ENCODE measurements around the gene TBC1D2B. TPM values are rescaled to one million over a fixed set of nuclear protein-coding genes. Genes with fewer than 3 reads are reported as not detected.

TBC1D2B gene
- total and polyA plus RNA-seq, 2 of the 4 experiments (the other 2 are of a cell fraction) = 17.7 to 28.3 TPM

GRCh38 chr15:78104119-78104479, 26.6 kb upstream of the TBC1D2B start (continued):
- TF ChIP-seq BHLHE40 (IDR thresholded peaks at IDR 0.05; ENCODE audit: low read depth, low read length) (no peak), MAFK (IDR thresholded peaks at IDR 0.05; ENCODE audit: low read depth, low read length) (no peak), RCOR1 (IDR thresholded peaks at IDR 0.05; ENCODE audit: insufficient replicate concordance, low read length) (no peak), FOS (IDR thresholded peaks at IDR 0.05; ENCODE audit: low read depth, low read length) (no peak), NFE2L2 (IDR thresholded peaks at IDR 0.05; ENCODE audit: low read depth, low read length) (no peak), MXI1 (IDR thresholded peaks at IDR 0.05; ENCODE audit: borderline replicate concordance, low read depth, low read length) (no peak), POLR2A (IDR thresholded peaks at IDR 0.05; ENCODE audit: low read depth, low read length) (no peak)

- no peak overlapping the region for H2BK5ac ChIP-seq (ENCODE audit: low read depth, low read length, poor library complexity, severe bottlenecking)
- ATAC-seq (ENCODE audit: low read depth) = no peak
- 87% methylated on average over 6 of the region's 12 CpGs; no CpG with 5 or more reads in 1 of the 2 experiments for WGBS, 2 experiments (ENCODE audit: extremely low coverage in 2 of 2, insufficient read length in 1 of 2)
- H3K4me1 ChIP-seq (ENCODE audit: control insufficient read depth, insufficient read depth, low read length) = peaks cover 2% of the 10 kb centered on the region; the same call in 1 of the 2 replicates
- no peak overlapping the region for H3K4me3 ChIP-seq (ENCODE audit: insufficient read depth, low read depth, low read length)
- dilution Hi-C loops (cut with HindIII; ENCODE audit: low sequenced_read_pairs, unreplicated experiment) = no loop called here
- H3K4me2 ChIP-seq (ENCODE audit: low read depth, low read length) = no peak overlapping the region
- no peak overlapping the region for H2AFZ ChIP-seq (replicated peaks; ENCODE audit: low read length, poor library complexity)
- H3K56ac ChIP-seq (ENCODE audit: extremely low read depth, insufficient read depth, low read length) = no peak overlapping the region
- H2AK9ac ChIP-seq (replicated peaks; ENCODE audit: low read depth, low read length, poor library complexity) = peak overlapping the region; percentile 39
- H4K91ac ChIP-seq (ENCODE audit: insufficient read depth, low read depth, low read length) = no peak overlapping the region
- no peak overlapping the region for H3K27ac ChIP-seq (ENCODE audit: insufficient read depth, low read length)
- no peaks in the 10 kb centered on the region for H3K36me3 ChIP-seq (ENCODE audit: control insufficient read depth, insufficient read depth, low read length)
- no peak overlapping the region for H3K14ac ChIP-seq (replicated peaks; ENCODE audit: low read depth, low read length)
- H3K9ac ChIP-seq (ENCODE audit: low read depth, low read length) = no peak overlapping the region
- no peaks in the 10 kb centered on the region for H3K9me1 ChIP-seq (ENCODE audit: insufficient read depth, low read length)
- CTCF ChIA-PET = no interaction called here
- H3K4ac ChIP-seq (ENCODE audit: low read depth, low read length) = no peak overlapping the region
- H4K20me1 ChIP-seq (ENCODE audit: insufficient read depth, low read length) = peaks cover 5% of the 10 kb centered on the region; the same call in 1 of the 2 replicates
- H3K79me1 ChIP-seq (ENCODE audit: low read depth in 1 of 2, low read length in 2 of 2) = no peaks in the 10 kb centered on the region
- DNase-seq = no peak
- H2BK120ac ChIP-seq (ENCODE audit: low read depth, low read length) = no peak overlapping the region
- no peak overlapping the region for H2BK15ac ChIP-seq (ENCODE audit: low read depth, low read length)
- no peak overlapping the region for H3K18ac ChIP-seq (ENCODE audit: low read depth, low read length)
- H2AK5ac ChIP-seq (ENCODE audit: low read depth, low read length) = peak overlapping the region; percentile 30; the same call in 1 of the 2 replicates
- H4K5ac ChIP-seq (ENCODE audit: low read depth, low read length) = no peak overlapping the region
- peaks cover 11% of the 10 kb centered on the region for H3K27me3 ChIP-seq (ENCODE audit: control insufficient read depth, insufficient read depth, low read length)
- no peaks in the 10 kb centered on the region for H3K9me3 ChIP-seq (ENCODE audit: control insufficient read depth, insufficient read depth, low read length)
- no peak overlapping the region for H2BK20ac ChIP-seq (ENCODE audit: low read depth, low read length)
- POLR2A ChIA-PET (ENCODE audit: unreplicated experiment) = no interaction called here
- H4K8ac ChIP-seq (ENCODE audit: low read depth in 2 of 2, low read length in 2 of 2) = no peak overlapping the region
- in situ Hi-C loops (cut with MboI; ENCODE audit: low sequenced_read_pairs) = no loop called here
- BruUV-seq (replicated peaks) = no TSS peak
- intact Hi-C loops (cut with micrococcal nuclease) = no loop called here
- H3K23ac ChIP-seq (ENCODE audit: low read depth, low read length) = no peak overlapping the region
- TF ChIP-seq MAFK (IDR thresholded peaks at IDR 0.05; ENCODE audit: low read depth, low read length) = no peak
- TF ChIP-seq CHD1 (IDR thresholded peaks at IDR 0.05; ENCODE audit: low read depth, low read length) = no peak
- TF ChIP-seq BHLHE40 (IDR thresholded peaks at IDR 0.05; ENCODE audit: low read depth, low read length) = no peak
- no peak for TF ChIP-seq MAZ (IDR thresholded peaks at IDR 0.05; ENCODE audit: borderline replicate concordance, low read depth, low read length)
- TF ChIP-seq FOS (IDR thresholded peaks at IDR 0.05; ENCODE audit: low read depth, low read length) = no peak
- TF ChIP-seq MXI1 (IDR thresholded peaks at IDR 0.05; ENCODE audit: borderline replicate concordance, low read depth, low read length) = no peak
- TF ChIP-seq RCOR1 (IDR thresholded peaks at IDR 0.05; ENCODE audit: insufficient replicate concordance, low read length) = no peak
- TF ChIP-seq CTCF (conservative IDR thresholded peaks at IDR 0.05; ENCODE audit: low read depth, low read length) = no peak
- no peak for TF ChIP-seq RFX5 (IDR thresholded peaks at IDR 0.05; ENCODE audit: low read depth, low read length)
- no peak for TF ChIP-seq ELK1 (IDR thresholded peaks at IDR 0.05; ENCODE audit: borderline replicate concordance, low read depth, low read length)
- no peak for TF ChIP-seq RAD21 (IDR thresholded peaks at IDR 0.05; ENCODE audit: low read length)
- TF ChIP-seq CEBPB (IDR thresholded peaks at IDR 0.05; ENCODE audit: low read depth, low read length) = no peak
- TF ChIP-seq NFE2L2 (IDR thresholded peaks at IDR 0.05; ENCODE audit: low read depth, low read length) = no peak
These were observed 26.1 kb upstream of the TBC1D2B start for GRCh38 chr15:78103406-78104118.

Measured in IMR-90 (cell line).